A673 (cell line): ENCODE results near the gene PRND. TPM values are rescaled to one million over a fixed set of nuclear protein-coding genes. Genes with fewer than 3 reads are reported as not detected.

Experiments
- BruUV-seq: library from RNA; stranded (reverse); fragments of 400-500 nt; replicated peaks from 2 replicates; lab custom pipeline; 2021; lab: Mats Ljungman, UMichigan
- CTCF ChIA-PET: fragments of 300-600 bp; sonication (Branson Sonifier 250); formaldehyde crosslinking; loops from one replicate; lab custom pipeline; 2022; ENCODE audit warnings: antibody characterized with exemption; lab: Charles Lee
- POLR2A ChIA-PET: fragments of 300-600 bp; sonication (Branson Sonifier 250); formaldehyde crosslinking; loops from one replicate; lab custom pipeline; 2022; ENCODE audit warnings: antibody characterized with exemption; ENCODE audit not compliant: low non-redundant PET; lab: Charles Lee
- DNase-seq: peaks from one replicate; pipeline ENCODE4 v3.0.0-alpha.2; 2015; ENCODE audit warnings: low spot score
- H3K27ac ChIP-seq: fragments of 200-600 bp; sonication (generic); 2 replicates; pipeline ENCODE4 v1.5.1; 2016; ENCODE audit warnings: mixed run types, low read depth, mild to moderate bottlenecking, mixed read lengths, antibody characterized with exemption, low read length; ENCODE audit not compliant: poor library complexity, severe bottlenecking
- H3K27me3 ChIP-seq: fragments of 200-600 bp; sonication (generic); replicated peaks from 2 replicates; pipeline ENCODE4 v1.6.1; 2017; ENCODE audit warnings: mixed run types, low read depth, mild to moderate bottlenecking, mixed read lengths, antibody characterized with exemption, low read length; ENCODE audit not compliant: insufficient read depth, poor library complexity
- H3K36me3 ChIP-seq: fragments of 200-600 bp; sonication (generic); 2 replicates; pipeline ENCODE4 v1.6.1; 2016; ENCODE audit warnings: mixed run types, mild to moderate bottlenecking, mixed read lengths, antibody characterized with exemption, low read length; ENCODE audit not compliant: insufficient read depth, poor library complexity, severe bottlenecking
- H3K4me1 ChIP-seq: fragments of 200-600 bp; sonication (generic); 2 replicates; pipeline ENCODE4 v1.6.1; 2017; ENCODE audit warnings: mixed run types, mild to moderate bottlenecking, mixed read lengths, antibody characterized with exemption, low read length; ENCODE audit not compliant: insufficient read depth, poor library complexity, severe bottlenecking
- H3K4me3 ChIP-seq: fragments of 200-600 bp; sonication (generic); 2 replicates; pipeline ENCODE4 v1.5.1; 2016; ENCODE audit warnings: low read depth, mixed run types, mild to moderate bottlenecking, mixed read lengths, low read length; ENCODE audit not compliant: poor library complexity, severe bottlenecking
- H3K9me3 ChIP-seq: fragments of 200-600 bp; sonication (generic); 2 replicates; pipeline ENCODE4 v1.6.1; 2016; ENCODE audit warnings: mixed run types, low read depth, mild to moderate bottlenecking, mixed read lengths, antibody characterized with exemption, low read length; ENCODE audit not compliant: poor library complexity, severe bottlenecking
- EZH2 ChIP-seq: fragments of 200-600 bp; sonication (generic); IDR thresholded peaks from 2 replicates; pipeline ENCODE4 v1.6.1; 2017; ENCODE audit warnings: borderline replicate concordance, low read depth, mild to moderate bottlenecking, mixed read lengths, antibody characterized with exemption, low read length; ENCODE audit not compliant: poor library complexity, severe bottlenecking
- intact Hi-C: fragments of 100-400 bp; cut with micrococcal nuclease; formaldehyde crosslinking; loops from one replicate; pipeline ENCODE4 v1.10.0; 2022; ENCODE audit not compliant: unreplicated experiment
- total RNA-seq: library from RNA; stranded (reverse); gene quantifications from 2 replicates; pipeline ENCODE4 v1.2.3, GENCODE V29; 2021
- TF ChIP-seq, protein P1 (sequence below): fragments of 300-800, 200-600 bp; sonication (generic); conservative IDR thresholded peaks from 2 replicates; pipeline ENCODE4 v1.5.1; 2017; ENCODE audit warnings: low read depth, mild to moderate bottlenecking, antibody characterized with exemption, low read length, moderate library complexity, mixed read lengths

PRND gene
- total RNA-seq, 1 experiment from 2014 or later = 0.09 TPM

DNA sequence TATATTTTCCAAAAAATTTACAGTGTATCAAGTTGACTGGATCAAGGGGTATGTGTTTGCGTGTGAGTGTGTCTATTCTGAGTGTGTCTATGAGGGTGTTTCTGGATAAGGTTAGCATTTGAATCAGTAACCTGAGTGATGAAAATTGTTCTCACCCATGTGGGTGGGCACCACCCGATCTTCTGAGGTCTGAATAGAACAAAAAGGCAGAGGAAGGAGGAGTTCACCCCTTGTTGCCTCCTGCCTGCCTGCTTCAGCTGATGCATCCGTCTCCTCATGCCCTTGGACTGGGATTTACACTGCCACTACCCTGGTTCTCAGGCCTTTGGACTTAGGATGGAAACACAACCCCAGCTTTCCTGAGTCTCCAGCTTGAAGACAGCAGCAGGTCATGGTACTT is 13.7 kb upstream of the PRND start:
- Histone ChIP-seq H3K9me3 (no peaks in the 10 kb centered on the region), H3K36me3 (no peaks in the 10 kb centered on the region), H3K4me3 (no peak overlapping the region), H3K27me3 (no peaks in the 10 kb centered on the region), H3K27ac (no peak overlapping the region), H3K4me1 (peaks cover 4% of the 10 kb centered on the region)
- TF ChIP-seq, protein P1, sequence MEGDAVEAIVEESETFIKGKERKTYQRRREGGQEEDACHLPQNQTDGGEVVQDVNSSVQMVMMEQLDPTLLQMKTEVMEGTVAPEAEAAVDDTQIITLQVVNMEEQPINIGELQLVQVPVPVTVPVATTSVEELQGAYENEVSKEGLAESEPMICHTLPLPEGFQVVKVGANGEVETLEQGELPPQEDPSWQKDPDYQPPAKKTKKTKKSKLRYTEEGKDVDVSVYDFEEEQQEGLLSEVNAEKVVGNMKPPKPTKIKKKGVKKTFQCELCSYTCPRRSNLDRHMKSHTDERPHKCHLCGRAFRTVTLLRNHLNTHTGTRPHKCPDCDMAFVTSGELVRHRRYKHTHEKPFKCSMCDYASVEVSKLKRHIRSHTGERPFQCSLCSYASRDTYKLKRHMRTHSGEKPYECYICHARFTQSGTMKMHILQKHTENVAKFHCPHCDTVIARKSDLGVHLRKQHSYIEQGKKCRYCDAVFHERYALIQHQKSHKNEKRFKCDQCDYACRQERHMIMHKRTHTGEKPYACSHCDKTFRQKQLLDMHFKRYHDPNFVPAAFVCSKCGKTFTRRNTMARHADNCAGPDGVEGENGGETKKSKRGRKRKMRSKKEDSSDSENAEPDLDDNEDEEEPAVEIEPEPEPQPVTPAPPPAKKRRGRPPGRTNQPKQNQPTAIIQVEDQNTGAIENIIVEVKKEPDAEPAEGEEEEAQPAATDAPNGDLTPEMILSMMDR = no peak
- TF ChIP-seq EZH2 = no peak
- ChIA-PET POLR2A (no interaction called here), CTCF (no interaction called here)
- intact Hi-C loops = no loop called here
- no TSS peak for BruUV-seq
- DNase-seq = no peak

GRCh38 chr20:4708856-4709255 is 12.9 kb upstream of the PRND start:
- Histone ChIP-seq H3K36me3 (no peaks in the 10 kb centered on the region), H3K9me3 (no peaks in the 10 kb centered on the region), H3K4me3 (no peak overlapping the region), H3K4me1 (no peaks in the 10 kb centered on the region), H3K27me3 (no peaks in the 10 kb centered on the region), H3K27ac (no peak overlapping the region)
- CTCF ChIA-PET = no interaction called here
- intact Hi-C loops = no loop called here
- no TSS peak for BruUV-seq
- POLR2A ChIA-PET = no interaction called here
- TF ChIP-seq, protein P1 = no peak
- no peak for TF ChIP-seq EZH2
- no peak for DNase-seq

DNA sequence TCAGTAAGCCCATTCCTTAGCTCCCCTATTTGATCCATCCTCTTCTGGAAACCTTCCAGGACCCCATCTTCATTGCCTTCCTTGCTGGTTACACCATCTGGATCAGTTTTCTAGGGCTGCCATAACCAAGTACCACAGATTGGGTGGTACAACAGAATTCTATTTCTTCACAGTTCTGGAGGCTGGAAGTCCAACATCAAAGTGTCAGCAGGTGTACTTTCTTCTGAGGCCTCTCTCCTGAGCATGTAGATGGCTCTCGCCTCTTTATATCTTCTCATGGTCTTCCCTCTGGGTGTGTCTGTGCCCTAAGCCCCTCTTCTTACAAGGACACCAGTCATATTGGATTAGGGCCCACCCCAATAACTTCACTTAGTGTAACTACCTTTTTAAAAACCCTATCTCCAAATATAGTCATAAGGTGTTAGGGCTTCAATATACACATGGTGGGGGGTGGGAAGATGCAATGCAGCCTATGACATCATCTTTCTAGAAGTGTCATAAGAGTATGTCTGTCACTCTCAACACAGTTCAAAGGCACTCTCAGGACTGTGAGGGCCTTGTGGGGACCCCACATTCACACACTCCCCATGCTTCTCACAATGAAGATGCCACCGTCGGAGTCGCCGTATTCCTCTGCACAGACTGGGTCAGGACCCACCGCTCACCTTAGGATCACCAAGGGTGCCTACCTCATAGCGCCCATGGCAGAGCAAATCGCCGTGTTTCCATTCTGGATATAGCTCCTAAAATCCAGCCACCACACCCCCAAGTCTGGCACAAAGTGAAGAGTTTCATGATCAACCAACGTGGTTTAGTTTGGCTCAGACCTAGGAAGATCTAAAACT is 12.2 kb upstream of the PRND start:
- POLR2A ChIA-PET = interaction anchor here (0.6 kb wide), 1 partner anchor 17 kb away, joined by 3 read pairs; no protein-coding TSS in a partner anchor
- DNase-seq = no peak
- no peaks in the 10 kb centered on the region for H3K36me3 ChIP-seq
- H3K27me3 ChIP-seq = no peaks in the 10 kb centered on the region
- TF ChIP-seq, protein P1 = no peak
- TF ChIP-seq EZH2 = no peak
- H3K4me3 ChIP-seq = no peak overlapping the region
- H3K9me3 ChIP-seq = no peaks in the 10 kb centered on the region
- no peak overlapping the region for H3K27ac ChIP-seq
- intact Hi-C loops = no loop called here
- no peaks in the 10 kb centered on the region for H3K4me1 ChIP-seq
- CTCF ChIA-PET = no interaction called here
- BruUV-seq = no TSS peak
